ENCODE measurements around the gene MACF1.

DNA sequence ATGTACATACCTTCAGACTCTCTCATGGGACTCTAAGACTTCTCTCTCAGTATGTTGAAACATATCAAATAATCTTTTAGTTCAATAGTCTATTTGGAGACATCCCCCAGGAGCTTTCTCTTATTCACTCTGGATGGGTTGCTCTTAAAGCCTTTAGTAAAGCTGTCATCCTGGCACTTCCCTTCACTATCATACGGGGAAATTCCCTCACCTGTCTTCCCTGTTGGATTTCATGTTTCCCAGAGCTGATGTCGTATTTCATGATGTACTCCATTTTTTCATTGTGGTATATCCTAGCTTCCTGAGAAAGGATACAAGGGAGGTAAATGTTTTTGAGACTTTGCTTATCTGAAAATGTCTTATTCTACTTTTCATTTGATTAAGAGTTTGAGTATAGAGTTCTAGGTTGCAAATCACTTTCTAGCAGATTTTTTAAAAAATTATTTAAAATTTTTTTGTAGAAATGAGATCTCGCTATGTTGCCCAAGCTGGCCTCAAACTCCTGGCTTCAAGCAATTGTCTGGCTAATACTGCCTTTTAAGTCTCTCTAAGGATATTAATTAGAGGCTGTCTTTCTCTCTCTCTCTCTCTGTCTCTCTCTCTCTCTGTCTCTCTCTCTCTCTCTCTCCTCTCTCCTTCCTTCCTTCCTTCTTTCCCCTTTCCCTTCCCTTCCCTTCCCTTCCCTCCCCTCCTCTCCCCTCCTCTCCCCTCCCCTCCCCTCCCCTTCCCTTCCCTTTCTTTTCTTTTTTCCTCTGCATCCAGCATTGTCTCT lies 17.0 kb upstream of the MACF1 start:
- TF ChIP-seq CTCF (conservative IDR thresholded peaks at IDR 0.05 in 1 of 2, IDR thresholded peaks at IDR 0.05 in 1 of 2; ENCODE audit: extremely low read depth in 1 of 2, insufficient read depth in 1 of 2, low read depth in 1 of 2, low read length in 2 of 2) (no peak), EZH2 (IDR thresholded peaks at IDR 0.05; ENCODE audit: borderline replicate concordance, low read length) (no peak)
